Mesenchymal stem cell (in vitro differentiated cells and primary cell): Measurements from ENCODE around the gene SLC9A5.

Experiments
- DNase-seq: peaks from one replicate; pipeline ENCODE4 v3.0.0-alpha.2; 2013
- H2AFZ ChIP-seq: one replicate; pipeline ENCODE4 v1.6.1; 2013; ENCODE audit warnings: low read depth, mild to moderate bottlenecking, control low read depth, inconsistent platforms, low read length, moderate library complexity
- H2AK5ac ChIP-seq: 2 replicates; pipeline ENCODE4 v1.6.1; 2013; ENCODE audit warnings: low read length, moderate library complexity, mild to moderate bottlenecking, inconsistent platforms; ENCODE audit not compliant: severe bottlenecking
- H2BK120ac ChIP-seq: one replicate; pipeline ENCODE4 v1.6.1; 2013; ENCODE audit warnings: low read depth, mild to moderate bottlenecking, inconsistent platforms, low read length, moderate library complexity
- H2BK12ac ChIP-seq, 2 experiments: one replicate each; pipeline ENCODE4 v1.6.1; 2013; ENCODE audit warnings: inconsistent platforms in 2 of 2, low read length in 2 of 2, mild to moderate bottlenecking in 2 of 2, moderate library complexity in 2 of 2, control low read depth in 1 of 2
- H2BK15ac ChIP-seq: one replicate; pipeline ENCODE4 v1.6.1; 2013; ENCODE audit warnings: mild to moderate bottlenecking, low read depth, inconsistent platforms; ENCODE audit not compliant: poor library complexity, severe bottlenecking
- H2BK5ac ChIP-seq: 2 replicates; pipeline ENCODE4 v1.6.1; 2013; ENCODE audit warnings: low read depth, mild to moderate bottlenecking, low read length, control low read depth, inconsistent platforms; ENCODE audit not compliant: poor library complexity, severe bottlenecking
- H3K14ac ChIP-seq, 2 experiments: one replicate each; pipeline ENCODE4 v1.6.1; 2013; ENCODE audit warnings: inconsistent platforms in 2 of 2, low read length in 2 of 2, control low read depth in 1 of 2, mild to moderate bottlenecking in 1 of 2, moderate library complexity in 1 of 2
- H3K18ac ChIP-seq, 2 experiments: one replicate each; pipeline ENCODE4 v1.6.1; 2013; ENCODE audit warnings: inconsistent platforms in 2 of 2, low read length in 2 of 2, control low read depth in 1 of 2, low read depth in 1 of 2, mild to moderate bottlenecking in 1 of 2
- H3K23ac ChIP-seq, 2 experiments: one replicate each; pipeline ENCODE4 v1.6.1; 2013; ENCODE audit warnings: inconsistent platforms in 2 of 2, low read length in 2 of 2, mild to moderate bottlenecking in 2 of 2, moderate library complexity in 2 of 2, control low read depth in 1 of 2
- H3K27ac ChIP-seq: 2 replicates; pipeline ENCODE4 v1.5.1; 2013; ENCODE audit warnings: mild to moderate bottlenecking, moderate library complexity, low read length, control low read depth, inconsistent platforms; ENCODE audit not compliant: poor library complexity, severe bottlenecking
- H3K27me3 ChIP-seq, 2 experiments: 2 replicates each; pipeline versions ENCODE4 v1.6.1 to v1.7.0; 2013; ENCODE audit warnings: low read length in 2 of 2, mild to moderate bottlenecking in 2 of 2, moderate library complexity in 2 of 2, control low read depth in 1 of 2, inconsistent platforms in 1 of 2; ENCODE audit not compliant: control insufficient read depth in 1 of 2, insufficient read depth in 1 of 2
- H3K36me3 ChIP-seq, 2 experiments: 2 replicates each; pipeline versions ENCODE4 v1.6.1 to v1.7.0; 2013; ENCODE audit warnings: low read length in 2 of 2, control low read depth in 1 of 2, inconsistent platforms in 1 of 2, low read depth in 1 of 2, mild to moderate bottlenecking in 1 of 2; ENCODE audit not compliant: insufficient read depth in 2 of 2, control insufficient read depth in 1 of 2
- H3K4ac ChIP-seq, 2 experiments: one replicate each; pipeline ENCODE4 v1.6.1; 2013; ENCODE audit warnings: inconsistent platforms in 2 of 2, low read length in 2 of 2, mild to moderate bottlenecking in 2 of 2, moderate library complexity in 2 of 2, control low read depth in 1 of 2, low read depth in 1 of 2
- H3K4me1 ChIP-seq: 2 replicates; pipeline ENCODE4 v1.6.1; 2013; ENCODE audit warnings: low read depth, low read length, control low read depth; ENCODE audit not compliant: control insufficient read depth, insufficient read depth
- H3K4me2 ChIP-seq: 2 replicates; pipeline ENCODE4 v1.6.1; 2013; ENCODE audit warnings: low read length, mild to moderate bottlenecking, inconsistent platforms; ENCODE audit not compliant: poor library complexity, severe bottlenecking
- H3K4me3 ChIP-seq, 2 experiments: 2 replicates each; pipeline versions ENCODE4 v1.5.1 to v1.7.0; 2013; ENCODE audit warnings: low read length in 2 of 2, mild to moderate bottlenecking in 2 of 2, control low read depth in 1 of 2, low read depth in 1 of 2; ENCODE audit not compliant: insufficient read depth in 1 of 2
- H3K79me1 ChIP-seq: replicated peaks from 2 replicates; pipeline ENCODE4 v1.6.1; 2013; ENCODE audit warnings: mild to moderate bottlenecking, control low read depth, low read length, inconsistent platforms; ENCODE audit not compliant: poor library complexity, severe bottlenecking
- H3K9ac ChIP-seq: 2 replicates; pipeline ENCODE4 v1.7.0; 2013; ENCODE audit warnings: mild to moderate bottlenecking, low read length, moderate library complexity
- H3K9me3 ChIP-seq: 2 replicates; pipeline ENCODE4 v1.7.0; 2013; ENCODE audit warnings: mild to moderate bottlenecking, low read length; ENCODE audit not compliant: control insufficient read depth
- H4K8ac ChIP-seq: one replicate; pipeline ENCODE4 v1.6.1; 2013; ENCODE audit warnings: inconsistent platforms, mild to moderate bottlenecking, low read length, moderate library complexity
- H4K91ac ChIP-seq: one replicate; pipeline ENCODE4 v1.6.1; 2013; ENCODE audit warnings: mild to moderate bottlenecking, low read length, inconsistent platforms
- WGBS: methylation state at CpG from one replicate; pipeline ENCODE4 v1.1.7; 2013; ENCODE audit warnings: mixed read lengths; 5-methylcytosine and 5-hydroxymethylcytosine counted together

SLC9A5 gene

GRCh38 chr16:67277294-67277998 lies 28.7 kb downstream of the SLC9A5 start:
- Histone ChIP-seq H3K27ac (peak overlapping the region; percentile 99), H3K4me3 (peak overlapping the region in 1 of 2 experiments; percentile 84), H2BK120ac (peak overlapping the region; percentile 36), H3K4me1 (peaks cover 32% of the 10 kb centered on the region), H2BK15ac (peak overlapping the region; percentile 44), H3K79me1 (peaks cover 4% of the 10 kb centered on the region), H2BK12ac (peak overlapping the region; percentile 41 to 96), H2AFZ (no peak overlapping the region), H3K14ac (peak overlapping the region in 1 of 2 experiments; percentile 72), H3K36me3 (peaks cover 15 to 49% of the 10 kb centered on the region in 2 experiments), H3K4ac (peak overlapping the region; percentile 88 to 94), H3K4me2 (peak overlapping the region; percentile 4), H3K27me3 (no peaks in the 10 kb centered on the region), H3K23ac (no peak overlapping the region), H4K91ac (peak overlapping the region; percentile 96), H3K9ac (peak overlapping the region; percentile 99), H3K9me3 (no peaks in the 10 kb centered on the region), H2BK5ac (peak overlapping the region; percentile 92), H4K8ac (peak overlapping the region; percentile 97), H2AK5ac (peak overlapping the region; percentile 81), H3K18ac (peak overlapping the region; percentile 93)
- peak; percentile 99 for DNase-seq
- WGBS = 39% methylated on average over 4 of the region's 4 CpGs

- peak; percentile 87 for DNase-seq
- H3K23ac ChIP-seq = peak overlapping the region in 1 of 2 experiments; percentile 41
- peak overlapping the region; percentile 96 for H4K91ac ChIP-seq
Observed at GRCh38 chr16:67277999-67278772, 29.4 kb downstream of the SLC9A5 start.

DNA sequence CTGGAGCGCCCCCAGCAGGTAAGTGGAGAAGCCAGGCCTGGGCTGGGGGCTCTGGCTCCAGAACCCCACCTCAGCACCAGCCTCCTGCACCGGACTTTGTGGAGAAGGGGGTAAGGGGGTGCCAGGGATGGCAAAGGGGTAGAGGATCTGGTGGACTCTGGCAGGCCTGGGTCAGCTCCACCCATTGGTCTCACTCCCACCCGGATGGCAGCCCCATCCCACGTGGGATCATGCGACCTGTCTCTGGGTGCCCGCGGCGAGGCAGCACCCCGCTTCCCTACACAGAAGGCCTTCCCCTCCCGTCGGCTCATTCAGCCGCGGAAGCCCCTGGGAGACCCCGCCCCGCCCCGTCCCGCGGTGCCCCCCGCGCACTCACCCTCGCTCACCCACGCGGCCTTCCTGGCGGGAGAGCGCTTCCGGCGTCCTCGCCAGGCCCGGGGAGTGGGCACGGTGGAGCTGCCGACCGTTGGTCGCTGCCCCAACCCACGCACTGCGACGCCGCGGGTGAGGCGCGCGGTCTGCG lies 30.1 kb downstream of the SLC9A5 start:
- H3K18ac ChIP-seq = peak overlapping the region; percentile 71 to 95
- peak overlapping the region; percentile 99 for H3K27ac ChIP-seq
- H3K4me2 ChIP-seq = peak overlapping the region; percentile 62
- H3K9me3 ChIP-seq = no peaks in the 10 kb centered on the region
- peak overlapping the region in 1 of 2 experiments; percentile 95 for H3K14ac ChIP-seq
- peak overlapping the region; percentile 92 for H2BK5ac ChIP-seq
- peak overlapping the region; percentile 99 for H3K9ac ChIP-seq
- peak overlapping the region; percentile 98 for H2BK15ac ChIP-seq
- H2BK12ac ChIP-seq = peak overlapping the region; percentile 40 to 96
- peak overlapping the region; percentile 57 to 84 for H3K4me3 ChIP-seq
- H3K27me3 ChIP-seq = no peaks in the 10 kb centered on the region
- peak overlapping the region in 1 of 2 experiments; percentile 63 for H3K23ac ChIP-seq
- H2AK5ac ChIP-seq = peak overlapping the region; percentile 55
- H2AFZ ChIP-seq = peak overlapping the region; percentile 70
- peaks cover 32% of the 10 kb centered on the region for H3K4me1 ChIP-seq
- WGBS = 11% methylated on average over 33 of the region's 42 CpGs
- H4K91ac ChIP-seq = peak overlapping the region; percentile 92
- DNase-seq = peak; percentile 32
- peaks cover 4% of the 10 kb centered on the region for H3K79me1 ChIP-seq
- peak overlapping the region; percentile 97 for H4K8ac ChIP-seq
- H3K36me3 ChIP-seq = peaks cover 15 to 60% of the 10 kb centered on the region in 2 experiments
- H3K4ac ChIP-seq = peak overlapping the region; percentile 75 to 94
- peak overlapping the region; percentile 92 for H2BK120ac ChIP-seq

More at GRCh38 chr16:67277999-67278772, 29.4 kb downstream of the SLC9A5 start:
- H3K79me1 ChIP-seq = peaks cover 4% of the 10 kb centered on the region
- peak overlapping the region; percentile 98 for H2BK15ac ChIP-seq
- peak overlapping the region; percentile 92 for H2BK120ac ChIP-seq
- H2BK12ac ChIP-seq = peak overlapping the region; percentile 41 to 96
- peak overlapping the region in 1 of 2 experiments; percentile 95 for H3K14ac ChIP-seq
- peak overlapping the region; percentile 88 to 94 for H3K4ac ChIP-seq
- H3K27me3 ChIP-seq = no peaks in the 10 kb centered on the region
- H3K9me3 ChIP-seq = no peaks in the 10 kb centered on the region
- peak overlapping the region; percentile 70 for H2AFZ ChIP-seq
- H2AK5ac ChIP-seq = peak overlapping the region; percentile 81
- peak overlapping the region; percentile 99 for H3K27ac ChIP-seq
- H2BK5ac ChIP-seq = peak overlapping the region; percentile 92
- peak overlapping the region; percentile 93 to 95 for H3K18ac ChIP-seq
- H3K4me1 ChIP-seq = peaks cover 32% of the 10 kb centered on the region
- peak overlapping the region; percentile 99 for H3K9ac ChIP-seq
- H3K4me2 ChIP-seq = peak overlapping the region; percentile 62
- 83% methylated on average over 13 of the region's 13 CpGs for WGBS
- H3K4me3 ChIP-seq = peak overlapping the region in 1 of 2 experiments; percentile 84
- peaks cover 15 to 54% of the 10 kb centered on the region in 2 experiments for H3K36me3 ChIP-seq
- H4K8ac ChIP-seq = peak overlapping the region; percentile 97
